Measurements from ENCODE around the gene AP5Z1. TPM values are rescaled to one million over a fixed set of nuclear protein-coding genes. Genes with fewer than 3 reads are reported as not detected.

Gene AP5Z1
- total RNA-seq, 4 donors from 2014 or later, result 26.2 to 81.2 (median 52.2) TPM

- no peaks in the 10 kb centered on the region for H3K27me3 ChIP-seq
- no peaks in the 10 kb centered on the region for H3K9me3 ChIP-seq
- no peak overlapping the region for H3K4me3 ChIP-seq
- 88% methylated on average over 5 of the region's 20 CpGs for WGBS
- peaks cover 37% of the 10 kb centered on the region for H3K36me3 ChIP-seq
- TF ChIP-seq, protein P1, sequence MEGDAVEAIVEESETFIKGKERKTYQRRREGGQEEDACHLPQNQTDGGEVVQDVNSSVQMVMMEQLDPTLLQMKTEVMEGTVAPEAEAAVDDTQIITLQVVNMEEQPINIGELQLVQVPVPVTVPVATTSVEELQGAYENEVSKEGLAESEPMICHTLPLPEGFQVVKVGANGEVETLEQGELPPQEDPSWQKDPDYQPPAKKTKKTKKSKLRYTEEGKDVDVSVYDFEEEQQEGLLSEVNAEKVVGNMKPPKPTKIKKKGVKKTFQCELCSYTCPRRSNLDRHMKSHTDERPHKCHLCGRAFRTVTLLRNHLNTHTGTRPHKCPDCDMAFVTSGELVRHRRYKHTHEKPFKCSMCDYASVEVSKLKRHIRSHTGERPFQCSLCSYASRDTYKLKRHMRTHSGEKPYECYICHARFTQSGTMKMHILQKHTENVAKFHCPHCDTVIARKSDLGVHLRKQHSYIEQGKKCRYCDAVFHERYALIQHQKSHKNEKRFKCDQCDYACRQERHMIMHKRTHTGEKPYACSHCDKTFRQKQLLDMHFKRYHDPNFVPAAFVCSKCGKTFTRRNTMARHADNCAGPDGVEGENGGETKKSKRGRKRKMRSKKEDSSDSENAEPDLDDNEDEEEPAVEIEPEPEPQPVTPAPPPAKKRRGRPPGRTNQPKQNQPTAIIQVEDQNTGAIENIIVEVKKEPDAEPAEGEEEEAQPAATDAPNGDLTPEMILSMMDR (IDR thresholded peaks at IDR 0.05), result no peak
- TF ChIP-seq POLR2A (IDR thresholded peaks at IDR 0.05) (no peak), POLR2AphosphoS5 (IDR thresholded peaks at IDR 0.05) (no peak), EP300 (IDR thresholded peaks at IDR 0.05) (no peak)
- no peak overlapping the region for H3K27ac ChIP-seq
- no peak for DNase-seq (ENCODE audit: low spot score in 2 of 2)
- H3K4me1 ChIP-seq, result peaks cover 31% of the 10 kb centered on the region
Observed at GRCh38 chr7:4751398-4751947, 23.9 kb upstream of the AP5Z1 start.

- WGBS, result 77% methylated on average over 11 of the region's 31 CpGs
- peak in 1 of 2 donors; percentile 86 for DNase-seq (ENCODE audit: low spot score in 2 of 2)
- TF ChIP-seq, protein P1 (IDR thresholded peaks at IDR 0.05), result peak; percentile 82 to 83
- TF ChIP-seq POLR2A (IDR thresholded peaks at IDR 0.05), result no peak
- Histone ChIP-seq H3K36me3 (peaks cover 60% of the 10 kb centered on the region), H3K27ac (no peak overlapping the region), H3K4me3 (no peak overlapping the region), H3K9me3 (no peaks in the 10 kb centered on the region), H3K4me1 (peaks cover 9% of the 10 kb centered on the region), H3K27me3 (no peaks in the 10 kb centered on the region)
Observed at GRCh38 chr7:4753598-4754432, 21.6 kb upstream of the AP5Z1 start.

DNA sequence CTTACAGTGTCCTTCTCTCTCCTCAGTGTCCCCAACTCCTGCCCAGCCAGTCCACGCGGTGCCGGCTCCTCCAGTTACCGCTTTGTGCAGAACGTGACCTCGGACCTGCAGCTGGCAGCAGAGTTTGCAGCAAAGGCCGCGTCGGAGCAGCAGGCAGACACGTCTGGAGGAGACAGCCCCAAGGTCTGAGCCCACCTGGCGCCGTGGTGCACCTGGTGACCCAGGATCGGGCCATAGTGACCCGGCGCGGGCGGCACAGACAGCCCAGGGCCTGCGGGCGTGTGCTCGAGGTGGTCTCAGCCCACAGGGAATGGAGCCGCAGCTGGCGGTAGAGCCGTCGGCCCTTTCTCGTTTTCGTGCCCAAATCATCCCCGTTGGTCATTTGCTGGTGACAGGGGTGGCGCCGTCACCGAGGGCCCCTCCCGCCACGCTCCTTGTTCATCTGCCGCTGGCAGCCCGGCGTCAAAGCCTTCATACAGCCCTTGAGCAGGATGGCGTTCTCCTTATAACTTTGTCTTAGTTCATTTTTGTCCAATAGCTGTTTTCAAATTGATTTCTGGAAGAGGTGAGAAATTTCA, 20.9 kb upstream of the AP5Z1 start:
- WGBS, result 90% methylated on average over 26 of the region's 36 CpGs
- H3K4me1 ChIP-seq, result peaks cover 9% of the 10 kb centered on the region
- H3K36me3 ChIP-seq, result peaks cover 60% of the 10 kb centered on the region
- no peak overlapping the region for H3K4me3 ChIP-seq
- no peaks in the 10 kb centered on the region for H3K9me3 ChIP-seq
- no peak for TF ChIP-seq POLR2A (IDR thresholded peaks at IDR 0.05)
- TF ChIP-seq, protein P1 (IDR thresholded peaks at IDR 0.05), result no peak
- no peak for TF ChIP-seq POLR2AphosphoS5 (IDR thresholded peaks at IDR 0.05)
- TF ChIP-seq EP300 (IDR thresholded peaks at IDR 0.05), result no peak
- H3K27ac ChIP-seq, result no peak overlapping the region
- DNase-seq (ENCODE audit: low spot score in 2 of 2), result no peak
- no peaks in the 10 kb centered on the region for H3K27me3 ChIP-seq

- H3K27me3 ChIP-seq, result no peaks in the 10 kb centered on the region
- no peaks in the 10 kb centered on the region for H3K9me3 ChIP-seq
- no peak overlapping the region for H3K4me3 ChIP-seq
- no peak for TF ChIP-seq EP300 (IDR thresholded peaks at IDR 0.05)
- TF ChIP-seq, protein P1 (IDR thresholded peaks at IDR 0.05), result no peak
- H3K36me3 ChIP-seq, result peaks cover 60% of the 10 kb centered on the region
- peaks cover 9% of the 10 kb centered on the region for H3K4me1 ChIP-seq
- no peak overlapping the region for H3K27ac ChIP-seq
- no peak for DNase-seq (ENCODE audit: low spot score in 2 of 2)
- WGBS, result 94% methylated on average over 22 of the region's 24 CpGs
Observed at GRCh38 chr7:4755045-4755444, 20.4 kb upstream of the AP5Z1 start.

GRCh38 chr7:4758111-4758510, 17.3 kb upstream of the AP5Z1 start:
- no peaks in the 10 kb centered on the region for H3K9me3 ChIP-seq
- no peak overlapping the region for H3K4me3 ChIP-seq
- peaks cover 18% of the 10 kb centered on the region for H3K4me1 ChIP-seq
- H3K27ac ChIP-seq, result no peak overlapping the region
- DNase-seq (ENCODE audit: low spot score in 2 of 2), result no peak
- TF ChIP-seq EP300 (IDR thresholded peaks at IDR 0.05) (no peak), POLR2AphosphoS5 (IDR thresholded peaks at IDR 0.05) (no peak), POLR2A (IDR thresholded peaks at IDR 0.05) (no peak)
- TF ChIP-seq, protein P1 (IDR thresholded peaks at IDR 0.05), result no peak
- H3K27me3 ChIP-seq, result no peaks in the 10 kb centered on the region
- peaks cover 90% of the 10 kb centered on the region for H3K36me3 ChIP-seq
- WGBS, result 92% methylated on average over 16 of the region's 19 CpGs

Data from suprapubic skin (tissue), 4 donors.